Retinal pigment epithelial cell (primary cell): ENCODE measurements around the gene NT5DC1.
A peak's percentile ranks its signal among the peaks of the same experiment; 100 is the strongest.

Source experiments
- DNase-seq: peaks from one replicate; pipeline ENCODE4 v3.0.0-alpha.2; 2010; ENCODE audit warnings: low read depth
- H3K4me3 ChIP-seq: 2 replicates; pipeline ENCODE4 v1.5.1; 2011; ENCODE audit warnings: mild to moderate bottlenecking, low read length, control low read depth, moderate library complexity
- CTCF ChIP-seq: conservative IDR thresholded peaks from 2 replicates; pipeline ENCODE4 v1.5.1; 2011; ENCODE audit warnings: low read depth, low read length, control low read depth, inconsistent platforms

Gene NT5DC1

GRCh38 chr6:116247285-116247684, 146.6 kb downstream of the NT5DC1 start:
- no peak for TF ChIP-seq CTCF
- no peak for DNase-seq
- no peak overlapping the region for H3K4me3 ChIP-seq

- no peak overlapping the region for H3K4me3 ChIP-seq
- DNase-seq = no peak
- TF ChIP-seq CTCF = no peak
Observed at GRCh38 chr6:116248577-116248976, 147.9 kb downstream of the NT5DC1 start.

- no peak for DNase-seq
Observed at GRCh38 chr6:116251568-116252384, 151.1 kb downstream of the NT5DC1 start.

GRCh38 chr6:116253188-116253504, 152.5 kb downstream of the NT5DC1 start:
- peak overlapping the region; percentile 93 for H3K4me3 ChIP-seq
- TF ChIP-seq CTCF = no peak
- no peak for DNase-seq

More at GRCh38 chr6:116251568-116252384, 151.1 kb downstream of the NT5DC1 start:
- peak overlapping the region; percentile 47 for H3K4me3 ChIP-seq
- no peak for TF ChIP-seq CTCF

GRCh38 chr6:116253505-116254296, 153.0 kb downstream of the NT5DC1 start, which contains the start of gene TSPYL4:
TSPYL4 (minus strand) TSS chr6:116254075; CDS start chr6:116254008, 67 bp downstream.
- peak; percentile 81 for DNase-seq
- no peak for TF ChIP-seq CTCF
- peak within 1 kb of the TSS; percentile 93 for H3K4me3 ChIP-seq

- TF ChIP-seq CTCF = no peak
- DNase-seq = no peak
- peak overlapping the region; percentile 93 for H3K4me3 ChIP-seq
Observed at GRCh38 chr6:116254297-116255056, 153.8 kb downstream of the NT5DC1 start.
